ENCODE measurements around the gene CCDC186. TPM values are rescaled to one million over a fixed set of nuclear protein-coding genes. Genes with fewer than 3 reads are reported as not detected.

CCDC186 gene
- total RNA-seq = 10 to 100 TPM; 10.5 to 11.6 TPM

GRCh38 chr10:114173921-114174694, at the start of gene CCDC186:
Gene CCDC186 (minus strand): TSS chr10:114174203. CDS start chr10:114163268, 10,935 bp downstream.
- H3K4me1 Mint-ChIP-seq (ENCODE audit: low read depth) = peaks cover 36% of the 10 kb centered on the region
- H3K4me3 Mint-ChIP-seq = peak within 1 kb of the TSS; percentile 98
- peaks cover 3% of the 10 kb centered on the region for H3K27me3 Mint-ChIP-seq
- no peak for TF ChIP-seq CTCF (IDR thresholded peaks at IDR 0.05)
- POLR2A ChIA-PET = interaction anchor here (0.7 to 1.7 kb wide), 8 partner anchors 10 to 495 kb away, joined by 3 to 4 read pairs (median 3); partner anchors contain the start of gene VWA2
- peak within 1 kb of the TSS; percentile 98 for H3K27ac Mint-ChIP-seq
- DNase-seq (peak; percentile 99), ATAC-seq (peak; percentile 99)
- CTCF ChIA-PET = interaction anchor here (0.8 to 1.4 kb wide), 6 partner anchors 10 to 495 kb away, joined by 3 to 4 read pairs (median 3); partner anchors contain the start of genes CASP7 and VWA2
- no peaks in the 10 kb centered on the region for H3K9me3 Mint-ChIP-seq
- peaks cover 12% of the 10 kb centered on the region for H3K36me3 Mint-ChIP-seq (ENCODE audit: low read depth)
- intact Hi-C loops (cut with micrococcal nuclease) = loop anchor here (10.0 kb wide), 1 partner anchor 371 kb away; no protein-coding TSS in a partner anchor

GRCh38 chr10:114223066-114223465, 49.1 kb upstream of the CCDC186 start:
- Mint-ChIP-seq H3K4me3 (no peak overlapping the region), H3K27me3 (peaks cover 18% of the 10 kb centered on the region), H3K4me1 (ENCODE audit: low read depth) (no peaks in the 10 kb centered on the region), H3K36me3 (ENCODE audit: low read depth) (no peaks in the 10 kb centered on the region), H3K27ac (no peak overlapping the region), H3K9me3 (no peaks in the 10 kb centered on the region)
- intact Hi-C loops (cut with micrococcal nuclease) = no loop called here
- no peak for TF ChIP-seq CTCF (IDR thresholded peaks at IDR 0.05)
- ATAC-seq = no peak
- ChIA-PET POLR2A (no interaction called here), CTCF (no interaction called here)
- no peak for DNase-seq

- POLR2A ChIA-PET = interaction anchor here (1.4 kb wide), 1 partner anchor 47 kb away, joined by 3 read pairs; the partner anchor contains the start of gene CCDC186
- DNase-seq (no peak), ATAC-seq (no peak)
- CTCF ChIA-PET = no interaction called here
- intact Hi-C loops (cut with micrococcal nuclease) = no loop called here
- H3K4me3 Mint-ChIP-seq = no peak overlapping the region
- no peak for TF ChIP-seq CTCF (IDR thresholded peaks at IDR 0.05)
- H3K27ac Mint-ChIP-seq = no peak overlapping the region
- H3K9me3 Mint-ChIP-seq = no peaks in the 10 kb centered on the region
- H3K27me3 Mint-ChIP-seq = peaks cover 16% of the 10 kb centered on the region
- no peaks in the 10 kb centered on the region for H3K36me3 Mint-ChIP-seq (ENCODE audit: low read depth)
- no peaks in the 10 kb centered on the region for H3K4me1 Mint-ChIP-seq (ENCODE audit: low read depth)
Observed at GRCh38 chr10:114221235-114221634, 47.2 kb upstream of the CCDC186 start.

GRCh38 chr10:114220281-114220680, 46.3 kb upstream of the CCDC186 start:
- Mint-ChIP-seq H3K4me3 (no peak overlapping the region), H3K9me3 (no peaks in the 10 kb centered on the region), H3K36me3 (ENCODE audit: low read depth) (no peaks in the 10 kb centered on the region), H3K27ac (no peak overlapping the region), H3K4me1 (ENCODE audit: low read depth) (no peaks in the 10 kb centered on the region), H3K27me3 (peaks cover 14% of the 10 kb centered on the region)
- no peak for DNase-seq
- POLR2A ChIA-PET = interaction anchor here (0.6 kb wide), 1 partner anchor 12 kb away, joined by 3 read pairs; no protein-coding TSS in a partner anchor
- ATAC-seq = no peak
- CTCF ChIA-PET = no interaction called here
- no peak for TF ChIP-seq CTCF (IDR thresholded peaks at IDR 0.05)
- intact Hi-C loops (cut with micrococcal nuclease) = no loop called here

- ChIA-PET CTCF (no interaction called here), POLR2A (no interaction called here)
- no peak for ATAC-seq
- TF ChIP-seq CTCF (IDR thresholded peaks at IDR 0.05) = no peak
- H3K27ac Mint-ChIP-seq = no peak overlapping the region
- peaks cover 7% of the 10 kb centered on the region for H3K27me3 Mint-ChIP-seq
- intact Hi-C loops (cut with micrococcal nuclease) = no loop called here
- no peaks in the 10 kb centered on the region for H3K36me3 Mint-ChIP-seq (ENCODE audit: low read depth)
- H3K4me3 Mint-ChIP-seq = no peak overlapping the region
- H3K4me1 Mint-ChIP-seq (ENCODE audit: low read depth) = no peaks in the 10 kb centered on the region
- no peak for DNase-seq
- H3K9me3 Mint-ChIP-seq = no peaks in the 10 kb centered on the region
Observed at GRCh38 chr10:114215033-114215432, 41.0 kb upstream of the CCDC186 start.
